GM19239 (cell line): ENCODE data around the gene STOX2.

Experiments
- DNase-seq: peaks from one replicate; pipeline ENCODE4 v3.0.0; 2011; ENCODE audit warnings: low spot score; ENCODE audit not compliant: insufficient read length
- FAIRE-seq: peaks from 2 replicates; lab custom pipeline; 2011; peaks lifted over from hg19 to GRCh38; lab: Jason Lieb, UNC

Gene STOX2

DNA sequence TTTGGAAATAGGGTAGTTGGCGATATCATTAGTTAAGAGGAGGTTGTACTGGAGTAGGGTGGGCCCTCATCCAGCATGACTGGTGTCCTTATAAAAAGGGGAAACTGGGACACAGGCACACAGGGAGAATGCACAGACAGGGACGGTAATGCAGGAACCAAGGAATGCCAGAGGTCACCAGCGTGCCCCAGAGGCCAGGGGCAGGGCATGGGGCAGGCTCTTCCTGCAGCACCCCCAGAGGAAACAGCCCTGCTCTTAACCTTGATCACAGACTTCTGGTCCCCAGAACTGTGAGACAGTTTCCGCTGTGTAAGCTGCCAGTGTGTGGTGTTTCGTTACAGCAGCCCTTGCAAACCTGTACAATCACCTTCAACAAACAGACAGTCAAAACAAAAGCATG, 15.9 kb upstream of the STOX2 start:
- DNase-seq (no peak), FAIRE-seq (no peak)

DNA sequence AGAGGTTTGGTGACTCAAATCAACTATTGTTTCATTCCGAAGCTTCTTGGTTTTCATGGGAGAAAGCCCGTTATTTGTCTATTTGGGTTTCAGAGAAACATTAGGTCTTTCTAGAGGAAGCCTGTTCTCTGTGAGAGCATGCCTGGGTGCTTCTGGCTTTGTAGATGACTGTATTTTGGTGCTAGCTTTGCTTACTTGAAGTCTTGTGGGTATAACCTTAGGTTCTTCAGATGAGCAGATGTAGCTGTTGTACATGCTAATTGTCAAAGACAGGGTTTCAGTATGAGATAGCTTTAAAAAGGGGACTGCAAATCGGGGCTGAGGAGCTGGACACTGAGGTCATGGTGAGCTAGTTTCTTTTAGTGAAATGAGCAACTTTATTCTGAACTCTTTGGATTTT, 7.9 kb upstream of the STOX2 start:
- FAIRE-seq, result no peak
- no peak for DNase-seq

DNA sequence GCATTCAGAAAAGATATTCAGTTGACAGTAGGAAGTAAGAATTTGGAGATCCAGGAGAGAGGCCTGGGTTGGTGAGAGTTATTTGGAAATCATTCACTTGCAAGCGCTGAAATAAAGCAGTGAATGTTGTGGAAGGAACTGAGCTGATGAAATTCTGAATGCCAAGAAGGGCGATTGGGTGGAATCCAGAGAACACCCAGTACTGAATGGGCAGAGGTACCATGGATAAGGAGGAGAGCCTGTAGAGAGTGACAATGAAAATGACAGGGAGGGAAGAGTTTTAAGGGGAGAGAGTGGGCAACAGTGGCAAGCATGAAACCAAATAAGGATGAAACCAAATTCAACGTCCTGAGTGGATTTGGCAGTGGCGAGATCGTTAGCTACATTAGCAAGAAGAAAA, 6.7 kb upstream of the STOX2 start:
- FAIRE-seq (no peak), DNase-seq (no peak)

DNA sequence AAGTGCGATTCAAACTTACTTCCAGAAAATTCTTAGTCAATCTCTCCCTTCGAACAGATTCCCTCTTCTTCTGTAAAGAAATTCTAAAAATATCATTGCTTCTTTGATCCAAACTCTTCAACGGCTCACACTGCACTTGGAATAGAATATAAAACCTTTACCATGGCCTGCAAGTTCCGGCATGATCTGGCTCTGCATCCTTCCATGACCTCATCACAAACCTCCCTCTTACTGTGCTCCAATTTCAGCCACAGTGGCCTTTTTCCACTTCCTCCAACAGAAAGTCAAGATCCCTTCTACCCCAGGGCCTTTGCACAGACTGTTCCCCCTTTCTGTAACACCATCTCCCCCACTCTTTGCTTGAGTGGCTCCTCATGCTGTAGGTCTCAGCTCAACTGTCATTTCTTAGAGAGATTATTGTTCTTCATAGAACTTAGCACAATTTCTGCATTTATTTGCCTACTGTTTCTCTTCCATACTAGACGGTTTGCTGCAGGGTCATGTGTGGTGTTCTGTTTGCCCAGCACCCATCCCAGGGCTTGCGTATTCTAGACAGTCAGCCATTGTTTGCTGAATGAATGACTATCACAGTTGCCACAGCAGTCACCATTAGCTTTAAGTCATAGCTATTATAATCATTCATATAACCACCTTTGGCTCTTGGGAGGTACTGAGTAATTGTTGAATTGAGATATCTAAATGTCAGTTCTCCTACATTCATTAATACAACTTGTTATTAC, 1.9 kb upstream of the STOX2 start:
- FAIRE-seq (no peak), DNase-seq (no peak)

DNA sequence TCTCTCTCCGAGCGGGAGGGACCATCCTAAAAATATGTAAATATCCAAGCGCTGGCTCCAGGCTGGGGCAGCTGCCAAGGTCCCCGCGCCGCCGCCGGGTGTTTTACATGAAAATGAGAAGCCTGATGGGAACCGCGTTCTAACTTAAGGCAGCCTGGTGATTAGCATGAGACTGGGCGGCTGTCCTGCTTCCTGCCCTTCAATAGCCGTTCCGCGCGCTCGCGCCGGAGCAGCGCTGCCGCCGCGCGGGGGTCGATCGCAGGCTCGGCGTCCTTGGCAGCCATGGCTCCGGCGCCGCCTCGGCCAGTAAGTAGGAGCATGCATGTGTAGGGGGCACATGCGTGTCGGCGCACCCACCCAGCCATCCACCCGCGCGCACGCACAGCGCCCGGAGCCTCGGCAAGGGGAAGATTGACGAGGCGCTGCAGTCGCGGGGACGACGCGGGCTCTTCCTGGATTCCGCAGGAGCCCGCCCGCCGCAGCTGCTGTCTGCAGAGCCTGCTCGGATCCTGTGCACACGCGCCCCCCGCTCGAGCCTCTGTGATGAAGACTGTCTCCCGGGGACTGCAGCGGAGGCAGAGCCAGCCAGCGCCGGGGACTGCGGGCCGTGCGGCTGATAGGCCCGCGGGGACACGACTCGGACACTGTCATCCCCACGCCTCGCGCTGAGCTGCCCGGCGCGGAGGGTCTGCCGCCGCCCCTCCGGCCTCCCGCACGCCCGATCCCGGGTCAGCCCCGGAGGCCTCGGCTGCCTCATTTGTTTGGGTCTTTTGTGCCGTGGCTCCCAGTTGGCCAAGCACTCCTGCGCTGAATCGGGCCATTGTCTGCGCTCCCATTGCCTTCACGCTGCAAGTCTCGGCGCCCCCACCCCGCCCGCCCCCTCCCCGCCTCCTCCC, 734 bp downstream of the STOX2 start:
- FAIRE-seq (no peak), DNase-seq (no peak)

DNA sequence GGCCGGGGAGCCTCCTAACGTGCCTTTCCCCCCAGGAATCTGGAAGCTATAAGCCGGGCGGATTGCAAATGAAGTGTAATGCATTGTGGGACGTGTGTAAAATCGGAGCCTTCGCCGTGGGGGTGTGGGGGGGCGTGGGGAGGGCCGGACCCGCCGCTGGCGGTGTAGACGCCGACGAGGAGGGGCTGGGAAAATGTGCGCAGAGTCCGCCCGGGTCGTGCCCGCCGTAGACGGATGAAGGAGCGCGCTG, 1.3 kb downstream of the STOX2 start:
- DNase-seq, result no peak
- no peak for FAIRE-seq

DNA sequence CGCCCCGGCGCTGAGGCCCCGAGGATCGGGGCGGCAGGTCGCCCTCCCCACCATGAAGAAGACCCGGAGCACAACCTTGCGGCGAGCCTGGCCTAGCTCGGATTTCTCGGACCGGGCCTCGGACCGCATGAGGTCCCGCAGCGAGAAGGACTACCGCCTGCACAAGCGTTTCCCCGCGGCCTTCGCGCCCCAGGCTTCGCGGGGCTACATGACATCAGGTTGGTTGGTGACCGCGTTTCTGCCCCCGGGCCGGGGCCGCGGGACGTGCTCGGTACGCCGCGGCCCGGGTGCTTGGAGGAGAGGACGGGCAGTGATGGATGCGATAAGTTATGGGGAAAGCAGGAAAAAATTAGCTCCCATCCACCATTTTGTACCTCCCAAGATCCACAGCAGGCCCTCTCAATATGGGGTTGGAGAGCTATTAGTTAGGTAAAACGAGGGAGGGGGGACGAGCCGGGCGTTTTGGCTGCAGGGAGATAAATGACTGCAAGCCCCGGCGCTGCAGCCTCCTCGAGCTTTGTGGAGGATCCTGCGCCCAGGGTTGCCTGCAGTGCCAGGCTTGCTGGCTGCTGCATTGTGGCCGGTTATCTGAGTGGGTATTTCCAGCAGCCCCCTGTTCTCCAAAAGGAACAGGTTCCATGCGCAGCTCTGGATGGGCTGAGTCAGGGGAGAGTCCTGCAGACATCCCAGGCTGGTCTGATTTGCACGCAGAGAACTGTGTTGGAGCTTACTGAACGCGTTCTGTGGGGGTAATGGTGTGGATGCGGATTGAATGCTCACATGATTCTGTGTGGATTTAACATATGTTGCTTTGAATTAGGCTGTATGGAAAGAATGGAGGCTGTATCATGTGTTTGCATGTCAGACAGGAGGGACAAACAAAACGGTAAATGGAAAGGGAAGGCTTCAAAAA, 1.9 kb downstream of the STOX2 start:
- FAIRE-seq, result no peak
- DNase-seq, result no peak

DNA sequence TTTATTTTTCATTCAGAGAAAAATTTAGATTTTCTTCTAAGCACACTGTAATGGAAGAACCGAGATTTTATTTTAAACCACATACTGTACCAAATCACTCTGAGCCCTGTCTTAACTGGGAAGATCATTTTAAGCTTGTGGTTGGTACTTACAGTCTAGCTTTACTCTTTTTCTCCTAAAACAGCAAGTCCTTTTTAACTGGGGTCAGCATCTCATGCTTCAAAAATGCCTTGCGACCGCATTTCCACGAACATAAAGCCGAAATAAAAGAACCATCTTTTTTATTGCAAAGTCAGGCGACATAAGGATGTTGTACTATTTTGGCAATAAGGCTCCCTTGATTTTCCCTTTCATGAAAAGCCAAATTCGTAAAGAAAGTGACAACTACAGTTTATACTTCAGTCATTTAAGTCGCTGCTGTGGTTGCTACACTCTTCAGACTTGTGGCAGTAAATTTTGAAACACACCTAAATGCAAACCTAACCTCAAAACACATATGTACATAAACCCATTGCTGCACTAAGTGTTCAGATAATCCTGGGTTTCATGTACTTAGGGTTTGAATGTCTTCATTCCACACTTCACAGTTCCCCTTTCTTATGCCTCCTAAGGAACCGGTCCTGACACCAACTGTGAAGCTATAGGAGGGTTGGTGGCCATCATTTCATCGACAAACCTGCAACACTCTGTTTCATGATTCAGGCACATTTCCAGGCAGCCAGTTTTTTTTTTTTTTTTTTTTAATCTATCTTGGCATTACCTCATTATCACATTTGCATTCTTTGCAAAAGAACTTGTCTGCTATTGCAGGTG, 3.0 kb downstream of the STOX2 start:
- no peak for FAIRE-seq
- no peak for DNase-seq

DNA sequence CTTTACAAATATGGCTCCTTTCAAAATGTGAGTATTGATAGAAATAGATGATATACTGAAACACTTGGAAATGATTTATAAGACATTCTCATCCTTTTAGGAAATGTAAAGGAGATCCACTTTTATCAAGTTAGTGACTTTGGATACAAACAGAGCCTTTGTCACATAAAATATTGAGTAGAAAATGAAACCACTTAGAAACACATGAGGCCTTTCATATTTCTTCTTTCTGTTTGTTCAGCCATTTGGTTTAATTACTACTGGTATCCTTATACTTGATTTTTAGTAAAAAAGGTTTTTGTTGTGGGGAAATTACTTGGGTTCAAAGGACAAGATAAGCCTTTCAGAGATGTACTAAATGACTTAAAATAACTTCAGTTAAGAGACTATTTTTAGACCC, 4.1 kb downstream of the STOX2 start:
- FAIRE-seq, result no peak

DNA sequence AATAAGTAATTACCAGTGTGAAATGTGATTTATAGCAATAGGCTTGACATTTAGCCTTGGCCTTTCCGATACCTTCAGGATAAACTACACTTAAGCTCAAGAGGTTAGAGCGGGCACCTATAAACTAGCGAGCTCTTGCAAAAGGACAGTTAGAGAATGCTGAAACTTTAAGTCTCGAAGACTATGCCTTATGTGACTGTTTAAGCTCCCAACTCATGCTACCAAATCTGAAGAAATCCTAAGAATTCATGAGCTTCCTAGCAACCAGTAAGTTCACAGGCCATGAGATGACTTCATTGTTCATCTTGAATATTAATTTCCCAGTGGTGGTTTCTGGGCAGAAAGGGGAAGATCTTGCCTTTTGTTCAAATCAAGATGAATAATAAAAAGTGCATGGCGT, 4.7 kb downstream of the STOX2 start:
- FAIRE-seq, result no peak
- DNase-seq, result no peak

More for the DNA sequence above, 4.1 kb downstream of the STOX2 start:
- no peak for DNase-seq

DNA sequence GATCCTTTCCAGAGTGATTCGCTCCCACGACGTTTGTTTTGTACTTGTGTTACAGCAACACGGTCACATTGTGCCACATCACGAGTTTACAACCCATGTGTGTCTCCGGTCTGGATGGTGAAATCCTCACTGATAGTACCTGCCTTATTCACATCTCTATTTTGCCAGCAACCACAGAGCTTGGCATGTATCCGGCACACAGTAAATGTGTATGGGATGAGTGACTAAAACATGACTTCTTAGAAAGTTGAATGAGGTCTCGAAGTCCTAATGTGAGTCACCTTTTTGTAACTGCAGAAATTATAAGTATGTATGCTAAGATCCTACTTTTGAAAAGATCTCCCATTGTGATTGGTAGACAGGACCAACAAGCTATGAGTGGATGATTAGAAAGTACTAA, 7.5 kb downstream of the STOX2 start:
- no peak for FAIRE-seq

DNA sequence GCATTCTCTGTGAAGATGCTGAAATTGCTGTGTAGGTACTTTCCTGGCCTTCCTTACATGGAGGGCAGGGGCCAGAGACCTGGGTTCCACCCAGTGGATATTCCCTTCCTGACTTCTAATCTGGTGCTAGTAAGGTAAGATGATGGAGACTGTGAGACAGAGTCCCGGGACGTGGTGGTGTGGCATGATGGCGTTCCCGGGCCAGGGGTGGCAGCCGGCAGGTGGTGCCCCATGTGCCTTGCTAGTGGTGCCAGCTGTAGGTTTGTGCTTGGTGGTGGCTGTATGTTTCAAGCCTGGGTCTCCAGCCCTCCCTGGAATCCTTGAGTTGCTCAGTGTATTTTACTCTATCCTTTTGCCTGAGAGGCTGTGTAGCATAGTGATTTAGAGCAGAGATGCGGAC, 10.9 kb downstream of the STOX2 start:
- DNase-seq, result no peak
- FAIRE-seq, result no peak

More for the DNA sequence above, 7.5 kb downstream of the STOX2 start:
- no peak for DNase-seq

DNA sequence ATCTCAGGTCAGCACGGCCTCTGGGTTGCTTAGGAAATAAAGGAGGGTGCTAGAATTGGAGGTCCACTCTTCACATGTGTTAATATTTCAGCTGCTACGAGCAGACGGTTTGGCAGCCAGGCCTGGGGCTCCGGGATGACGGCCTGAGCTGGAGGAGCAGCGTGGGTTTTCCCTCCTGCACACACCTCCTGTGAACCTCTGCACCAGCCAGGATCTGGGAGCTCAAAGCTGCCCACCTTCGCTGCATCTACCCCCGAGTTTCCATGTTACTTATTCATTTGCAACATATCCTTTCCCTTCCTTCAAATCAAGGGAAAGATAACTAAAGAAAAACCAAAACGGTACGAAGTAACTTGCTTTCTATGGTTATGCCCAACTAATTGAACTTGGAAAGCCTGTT, 13.6 kb downstream of the STOX2 start:
- FAIRE-seq (no peak), DNase-seq (no peak)

DNA sequence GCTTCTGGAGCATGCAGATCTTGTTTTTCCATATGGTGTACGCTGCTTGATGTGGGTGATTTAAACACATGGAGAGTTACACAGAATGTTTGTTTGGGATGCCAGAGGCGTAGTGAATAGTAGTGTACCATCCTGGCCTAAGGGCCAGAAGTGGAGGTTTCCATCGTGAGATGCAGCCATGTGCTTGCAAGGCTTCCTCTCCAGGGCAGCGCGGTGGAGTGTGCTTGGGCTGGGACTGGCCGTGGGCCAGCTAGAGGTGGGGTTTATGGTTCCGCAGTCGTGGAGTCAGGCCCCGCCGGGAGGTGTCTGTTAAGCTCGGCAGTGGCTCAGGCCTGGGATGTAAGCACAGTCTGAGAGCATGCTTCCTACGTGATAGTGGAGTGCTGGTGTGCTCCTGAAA, 14.0 kb downstream of the STOX2 start:
- DNase-seq, result no peak
- FAIRE-seq, result no peak

DNA sequence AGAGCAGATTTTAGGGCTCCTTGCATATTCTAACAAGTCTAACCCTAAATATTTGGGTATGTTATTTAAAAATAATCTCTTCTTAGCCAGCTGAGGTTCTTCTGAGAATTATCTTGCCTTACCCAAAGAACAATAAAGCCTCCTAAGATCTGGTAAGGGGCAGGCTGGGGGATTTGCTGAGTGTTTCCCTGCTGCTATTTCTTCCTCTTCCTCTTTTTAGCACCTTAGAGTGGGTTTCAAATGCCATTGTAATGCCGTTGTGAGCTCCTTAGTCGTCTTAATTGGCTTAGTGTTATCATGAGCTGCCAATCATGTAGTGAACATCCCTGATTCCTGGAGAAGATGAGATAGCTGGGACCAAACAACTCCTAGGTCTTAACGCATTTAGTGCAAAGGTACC, 15.4 kb downstream of the STOX2 start:
- DNase-seq, result no peak
- no peak for FAIRE-seq

DNA sequence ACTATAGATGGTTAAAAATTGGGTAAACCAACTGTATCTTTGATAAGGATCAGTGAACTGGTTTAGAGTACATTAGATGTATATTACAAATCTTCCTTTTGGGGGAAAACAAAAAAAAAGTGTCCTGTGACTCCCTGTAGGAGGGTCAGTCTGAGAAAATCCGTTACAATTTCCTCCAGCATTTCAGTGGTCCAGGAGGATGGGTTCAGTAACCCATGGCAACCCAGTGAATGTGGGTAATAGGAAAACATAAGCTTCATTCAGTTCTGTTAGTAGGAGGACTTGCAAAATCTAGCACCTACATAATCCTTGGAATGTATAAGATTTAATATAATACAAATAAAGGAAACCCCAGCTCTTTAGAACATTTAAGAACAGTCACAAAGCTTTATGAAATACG, 16.2 kb downstream of the STOX2 start:
- DNase-seq, result no peak
- FAIRE-seq, result no peak

DNA sequence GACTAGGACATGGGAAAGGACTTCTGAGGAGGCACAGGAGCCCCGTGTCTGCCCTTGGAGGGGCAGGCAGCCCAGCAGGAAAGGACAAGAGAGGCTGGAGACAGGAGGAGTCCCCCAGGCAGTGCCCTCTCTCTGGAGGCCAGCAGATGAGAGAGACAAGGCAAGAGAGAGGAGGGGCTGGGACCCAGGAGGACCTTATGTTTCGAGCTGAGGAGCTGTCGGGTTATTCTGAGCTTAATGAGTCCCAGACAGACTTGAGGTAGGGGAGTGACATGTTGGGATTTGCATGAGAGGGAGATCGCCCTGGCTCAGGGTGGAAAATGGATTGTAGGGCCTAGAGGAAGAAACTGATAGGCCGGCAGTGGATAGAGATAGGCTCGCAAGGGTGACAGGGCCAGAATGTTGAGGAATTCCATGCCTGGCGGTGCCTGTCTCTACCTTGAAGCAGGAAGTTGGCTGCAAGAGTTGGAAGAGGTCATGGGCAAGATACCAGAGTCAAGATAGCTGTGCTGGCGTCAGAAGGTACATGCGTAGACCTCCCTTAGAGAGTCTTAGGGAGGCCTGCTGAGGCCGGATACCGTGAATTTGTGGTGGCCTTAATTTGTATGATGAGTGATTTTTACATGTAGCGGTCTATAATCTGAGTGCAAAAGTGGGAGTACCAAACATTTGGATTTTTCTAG, 19.4 kb downstream of the STOX2 start:
- DNase-seq, result no peak
- FAIRE-seq, result no peak

DNA sequence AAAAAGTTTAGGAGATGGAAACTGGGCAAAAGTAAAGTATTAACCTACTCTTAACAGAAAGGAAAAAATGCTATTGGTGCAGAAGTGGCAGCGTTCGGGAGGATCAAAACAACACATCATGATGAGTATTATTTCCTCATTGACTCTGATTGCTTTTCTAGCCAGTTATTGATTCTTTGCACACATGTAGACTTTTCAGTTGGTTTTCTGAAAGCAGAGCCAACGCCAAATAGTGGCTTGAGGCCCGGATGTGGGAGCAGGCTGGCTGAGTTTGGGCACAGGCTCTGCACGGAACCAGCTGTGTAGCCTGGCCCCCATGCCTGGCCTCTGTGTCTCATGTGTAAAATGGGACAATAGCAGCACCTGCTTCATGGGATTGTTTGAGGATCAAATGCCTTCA, 21.8 kb downstream of the STOX2 start:
- DNase-seq (no peak), FAIRE-seq (no peak)

DNA sequence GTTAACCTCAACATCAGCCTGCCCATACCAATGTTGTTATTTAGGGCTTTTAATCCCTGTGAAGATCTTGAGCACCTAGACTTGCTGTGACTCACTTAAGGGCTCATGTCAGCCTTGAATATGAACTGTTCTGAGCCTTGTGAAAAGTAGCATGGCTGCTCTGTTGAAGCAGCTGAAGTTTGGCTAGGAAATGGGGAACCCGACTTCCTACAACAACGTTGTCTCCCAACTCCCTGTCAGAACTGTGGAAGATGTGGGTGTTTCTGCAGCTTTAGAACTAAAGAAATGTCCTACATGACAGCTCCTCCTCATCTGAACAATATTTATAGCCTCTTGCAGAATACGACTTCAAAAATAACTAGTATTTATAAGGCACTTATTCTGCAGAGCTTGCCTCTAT, 27.5 kb downstream of the STOX2 start:
- DNase-seq (no peak), FAIRE-seq (no peak)

DNA sequence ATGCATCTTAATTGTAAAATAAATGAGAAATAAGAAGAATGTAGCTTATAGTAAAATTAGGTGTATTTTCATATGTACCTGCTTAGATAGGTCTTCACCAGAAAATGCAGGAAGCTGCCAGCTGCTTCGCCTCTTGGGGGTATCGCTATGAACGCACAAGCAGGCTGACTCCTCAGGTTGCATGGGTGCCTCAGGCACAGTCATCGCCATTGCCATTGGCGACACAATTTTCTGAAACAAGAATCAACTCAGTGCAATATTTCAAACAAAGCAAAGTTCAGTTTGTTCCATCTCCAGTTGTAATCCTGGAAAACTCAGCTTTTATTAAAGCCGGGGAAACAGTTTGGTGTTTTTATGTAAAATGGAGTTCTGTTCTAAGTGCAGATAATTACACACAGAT, 29.7 kb downstream of the STOX2 start:
- FAIRE-seq (no peak), DNase-seq (no peak)
